PFSK-1 (cell line): ENCODE data around the gene SASH1.

Experiments
- POLR2AphosphoS5 ChIP-seq: IDR thresholded peaks from 2 replicates; pipeline ENCODE4 v1.6.1; 2012; ENCODE audit warnings: low read depth, mild to moderate bottlenecking, control low read depth, low read length, moderate library complexity
- REST ChIP-seq, 2 experiments: IDR thresholded peaks; 2 replicates each; pipeline versions ENCODE4 v1.6.1 to v1.8.0; 2011 to 2012; ENCODE audit warnings: low read depth in 2 of 2, low read length in 2 of 2, control low read depth in 1 of 2, inconsistent platforms in 1 of 2, mild to moderate bottlenecking in 1 of 2, moderate library complexity in 1 of 2; ENCODE audit not compliant: insufficient read depth in 1 of 2
- SIN3A ChIP-seq: IDR thresholded peaks from 2 replicates; pipeline ENCODE4 v1.6.1; 2012; ENCODE audit warnings: mild to moderate bottlenecking, low read length, moderate library complexity, borderline replicate concordance; ENCODE audit not compliant: insufficient read depth
- TAF1 ChIP-seq: IDR thresholded peaks from 2 replicates; pipeline ENCODE4 v1.6.1; 2012; ENCODE audit warnings: low read length, control low read depth, borderline replicate concordance; ENCODE audit not compliant: insufficient read depth

- TF ChIP-seq SIN3A = no peak
- TF ChIP-seq REST (IDR thresholded peaks at IDR 0.05; ENCODE audit: insufficient read depth in 1 of 2, low read depth in 2 of 2, low read length in 2 of 2) = no peak
- TF ChIP-seq POLR2AphosphoS5 = no peak
- no peak for TF ChIP-seq TAF1
Measured at GRCh38 chr6:148466158-148466557, 123.5 kb downstream of the SASH1 start.
